ENCODE data around the gene RNU4-1.
A peak's percentile ranks its signal among the peaks of the same experiment; 100 is the strongest.
"Not testable (repeated sequence)": the region's sequence is repeated elsewhere in the genome, so short reads cannot be mapped to it uniquely, and the experiment has no call there.

The RNU4-1 gene

DNA sequence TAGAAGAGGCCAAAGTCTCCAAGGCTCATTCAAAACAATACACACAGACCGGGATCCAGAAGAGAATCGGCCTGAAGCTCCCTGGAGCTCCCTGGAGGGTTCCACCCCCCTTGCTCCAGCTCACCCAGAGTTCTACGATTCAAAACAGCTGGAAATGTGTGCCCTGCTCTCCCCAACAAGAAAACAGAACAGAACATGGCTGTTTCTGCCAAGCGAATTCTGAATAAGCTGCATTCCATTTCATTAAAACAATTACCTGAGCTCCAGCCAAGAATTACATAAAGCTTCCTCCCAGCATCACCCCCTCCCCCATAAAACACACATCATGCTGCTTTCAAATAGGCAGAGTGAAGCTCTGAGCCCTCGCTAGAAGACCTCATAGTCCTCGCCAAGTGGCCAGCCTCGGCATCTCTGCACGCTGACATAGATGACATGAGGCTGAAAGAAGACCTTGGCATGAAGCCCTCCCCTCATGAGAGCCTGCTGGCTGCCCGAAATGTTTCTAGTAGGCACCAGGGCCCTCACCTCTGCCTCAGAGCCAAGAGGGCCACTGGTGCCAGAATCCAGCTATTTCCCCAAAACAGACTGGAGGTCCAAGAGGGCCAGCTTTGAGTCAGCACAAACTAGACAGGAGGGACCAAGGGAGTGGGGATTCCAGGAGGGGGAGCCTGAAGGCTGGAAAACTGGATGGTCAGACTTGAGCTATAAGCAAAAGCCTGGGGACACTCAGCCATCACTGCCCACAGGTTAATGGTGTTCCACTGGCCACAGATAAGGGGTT is 35.8 kb downstream of the RNU4-1 start:
- DNase-seq, result no peak

DNA sequence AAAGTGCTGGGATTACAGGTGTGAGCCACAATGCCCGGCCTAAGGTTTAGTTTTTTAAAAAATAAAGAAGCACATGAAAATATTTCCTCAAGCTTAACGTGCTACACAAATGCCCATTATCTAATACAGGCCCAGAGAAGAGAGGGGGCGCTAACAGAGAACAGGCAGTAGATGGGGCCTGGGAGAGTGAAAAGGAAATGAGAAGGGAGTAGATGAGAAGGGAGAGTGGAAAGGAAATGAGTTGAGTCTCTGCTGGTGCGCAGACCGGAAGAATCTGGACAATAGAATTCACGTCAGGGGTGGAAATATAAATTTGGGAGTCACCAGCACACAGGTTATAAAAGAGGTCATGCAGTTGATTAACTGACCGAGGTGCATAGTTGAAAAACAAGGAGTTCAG is 38.2 kb downstream of the RNU4-1 start:
- DNase-seq, result no peak

- not testable (repeated sequence) for DNase-seq
Measured at GRCh38 chr12:120253313-120253712, 39.7 kb downstream of the RNU4-1 start.

DNA sequence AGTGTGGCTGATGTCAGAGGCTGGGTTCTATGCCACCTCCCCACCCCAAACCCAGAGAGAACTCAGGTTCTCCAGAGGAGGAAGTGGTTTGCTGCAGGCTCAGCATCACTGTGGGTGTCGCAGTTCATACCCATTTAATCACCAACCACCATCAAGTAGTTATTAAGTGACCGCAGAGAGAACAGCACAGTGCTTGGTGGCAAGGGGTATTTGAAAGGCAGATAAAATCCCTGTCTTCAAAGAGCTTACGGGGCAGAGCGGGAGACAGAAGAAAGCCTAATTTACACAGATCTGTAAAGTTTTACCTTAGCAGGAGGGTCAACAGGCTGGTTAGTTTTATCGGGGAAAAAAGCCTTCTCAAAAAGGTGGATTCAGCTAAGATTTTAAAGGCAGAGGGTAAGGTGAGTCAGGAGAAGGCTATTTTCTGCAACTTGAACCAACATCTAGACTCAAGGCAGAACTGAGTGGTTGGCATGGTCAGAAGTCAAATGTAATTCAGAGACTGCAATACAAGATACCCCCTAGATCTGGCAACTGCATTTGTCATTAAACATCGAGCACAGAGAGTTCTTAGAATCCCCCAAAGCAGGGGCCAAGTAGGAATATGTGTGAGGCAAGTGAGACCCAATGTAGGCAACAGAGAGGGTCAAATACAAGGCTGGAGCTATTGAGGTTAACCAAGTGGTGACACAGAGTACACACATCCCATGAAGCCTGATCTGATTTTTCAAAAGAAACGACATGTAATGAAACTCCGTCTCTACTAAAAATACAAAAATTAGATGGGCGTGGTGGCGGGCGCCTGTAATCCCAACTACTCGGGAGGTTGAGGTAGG is 40.7 kb downstream of the RNU4-1 start:
- DNase-seq, result peak; percentile 65

DNA sequence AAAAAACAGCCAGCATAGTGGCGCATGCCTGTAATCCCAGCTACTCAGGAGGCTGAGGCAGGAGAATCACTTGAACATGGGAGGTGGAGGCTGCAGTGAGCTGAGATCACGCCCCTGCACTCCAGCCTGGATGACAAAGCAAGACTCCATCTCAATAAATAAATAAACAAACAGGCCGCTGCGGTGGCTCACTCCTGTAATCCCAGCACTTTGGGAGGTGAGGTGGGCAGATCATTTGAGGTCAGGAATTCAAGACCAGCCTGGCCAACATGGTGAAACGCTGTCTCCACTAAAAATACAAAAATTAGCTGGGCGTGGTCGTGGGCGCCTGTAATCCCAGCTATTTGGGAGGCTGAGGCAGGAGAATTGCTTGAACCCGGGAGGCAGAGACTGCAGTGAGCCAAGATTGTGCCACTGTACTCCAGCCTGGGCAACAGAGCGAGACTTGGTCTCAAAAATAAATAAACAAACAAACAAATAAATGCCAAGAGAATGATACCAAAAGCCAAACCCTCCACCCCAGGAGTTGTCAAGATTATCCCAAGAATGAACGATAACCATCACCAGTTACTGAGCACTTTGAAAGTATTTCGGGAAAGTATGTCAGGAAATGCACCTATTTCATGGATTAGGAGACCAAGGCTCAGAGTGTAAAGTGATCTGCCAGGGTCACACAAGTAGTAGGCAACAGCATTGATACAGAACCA is 41.5 kb downstream of the RNU4-1 start:
- DNase-seq, result not testable (repeated sequence)

DNA sequence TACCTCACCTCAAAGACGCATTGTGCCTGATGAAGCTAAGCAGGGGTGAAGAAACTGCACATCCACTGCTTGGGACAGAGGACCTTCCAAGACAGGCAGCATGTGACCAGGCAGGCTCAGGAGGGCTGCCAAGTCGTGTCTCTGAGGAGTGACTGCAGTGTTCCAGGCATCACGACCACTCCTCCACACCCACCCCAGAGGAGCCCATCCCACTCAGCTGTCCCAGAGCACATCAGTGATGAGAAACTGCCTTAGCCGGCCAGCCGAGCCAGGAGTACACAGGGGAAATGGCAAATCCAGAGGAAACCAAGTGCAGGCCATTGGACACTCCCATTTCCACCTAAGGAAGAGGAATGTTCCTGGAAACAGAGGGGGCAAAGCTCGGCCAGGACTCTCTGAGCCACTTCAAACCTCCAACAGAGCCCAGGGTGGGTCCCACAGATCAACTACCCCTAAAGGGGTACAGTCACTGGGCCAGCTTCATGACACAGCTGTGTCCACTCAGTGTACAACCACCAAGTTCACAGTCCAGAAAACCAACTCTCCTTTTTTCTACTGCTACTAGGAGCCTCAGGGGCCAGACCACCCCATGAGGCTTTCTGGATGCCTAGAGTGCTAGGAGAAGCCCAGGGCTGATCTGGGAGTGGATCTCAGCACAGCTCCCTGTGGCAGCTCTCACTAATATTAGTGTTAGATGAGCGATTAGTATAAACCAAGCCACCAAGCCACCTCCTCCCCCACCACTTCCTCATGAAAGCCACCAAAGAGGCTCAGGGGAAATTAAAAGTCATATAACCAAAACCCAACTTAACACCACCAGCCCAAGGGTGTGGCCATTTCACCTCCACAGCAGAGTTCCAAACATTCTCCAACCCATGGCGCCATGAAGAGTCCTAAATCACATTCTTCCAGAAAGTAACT is 42.9 kb downstream of the RNU4-1 start:
- no peak for DNase-seq

DNA sequence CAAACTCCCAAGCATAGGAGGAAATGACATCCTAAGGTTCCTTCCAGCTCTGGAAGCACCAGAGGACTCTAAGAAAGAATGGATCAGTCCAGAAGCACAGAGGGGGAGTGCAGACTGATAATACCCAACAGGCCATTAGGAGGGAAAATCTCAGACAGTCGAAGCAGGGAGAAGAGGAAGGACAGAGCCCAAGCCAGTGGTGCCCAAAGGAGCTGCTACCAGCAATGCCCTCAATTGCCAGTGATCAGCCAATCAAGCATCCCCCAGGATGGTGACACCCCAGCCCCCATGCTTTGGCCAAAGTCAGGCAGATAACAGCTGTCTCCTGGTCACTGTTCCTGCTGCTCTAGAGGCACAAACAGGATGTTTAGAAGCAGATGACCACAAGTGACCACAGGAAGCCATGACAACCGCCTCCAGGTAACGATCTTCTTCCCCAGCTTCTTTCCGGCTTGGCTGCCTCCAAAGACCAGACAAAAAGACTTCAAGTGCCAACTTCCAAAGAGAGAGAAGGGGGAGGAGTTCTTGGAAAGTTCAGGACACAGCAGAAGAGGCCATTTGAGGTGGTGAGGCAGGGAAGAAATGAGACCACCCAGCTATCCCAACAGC is 43.7 kb downstream of the RNU4-1 start:
- no peak for DNase-seq

DNA sequence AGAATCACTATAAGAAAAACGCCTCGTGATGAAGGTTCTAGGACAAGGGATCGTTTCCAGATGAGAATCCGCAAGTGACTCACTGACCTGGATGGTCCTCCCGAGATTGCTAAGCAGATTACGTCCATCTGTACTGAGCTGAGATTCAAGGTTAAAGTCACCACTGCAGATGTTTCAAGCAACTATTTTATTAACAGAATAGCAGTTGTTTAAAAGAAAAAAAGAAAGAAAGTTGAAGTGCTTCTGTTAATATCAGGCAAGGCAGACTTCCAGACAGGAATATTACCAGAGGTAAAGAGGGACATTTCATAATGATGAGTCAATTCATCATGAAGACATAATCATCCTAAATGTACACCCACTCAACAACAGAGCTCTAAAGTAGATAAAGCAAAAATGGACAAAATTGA is 45.4 kb downstream of the RNU4-1 start:
- no peak for DNase-seq

DNA sequence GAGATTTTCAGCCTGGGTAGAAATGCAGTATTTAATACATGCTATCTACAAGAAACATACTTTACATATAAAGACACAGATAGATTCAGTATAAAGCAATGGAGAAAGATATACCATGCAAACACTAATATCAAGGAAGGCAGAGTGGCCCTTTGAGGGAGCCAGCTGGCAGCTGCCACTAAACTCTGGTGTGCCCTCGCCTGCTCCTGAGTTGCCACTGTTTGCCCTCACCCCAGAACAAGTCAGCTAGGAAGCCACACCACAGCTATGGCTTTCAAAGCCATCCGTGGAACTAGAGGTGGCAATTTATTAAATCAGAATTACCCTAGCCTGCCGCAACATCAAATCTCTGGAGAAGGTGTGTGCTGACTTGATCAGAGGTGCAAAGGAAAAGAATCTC is 45.9 kb downstream of the RNU4-1 start:
- DNase-seq, result no peak

DNA sequence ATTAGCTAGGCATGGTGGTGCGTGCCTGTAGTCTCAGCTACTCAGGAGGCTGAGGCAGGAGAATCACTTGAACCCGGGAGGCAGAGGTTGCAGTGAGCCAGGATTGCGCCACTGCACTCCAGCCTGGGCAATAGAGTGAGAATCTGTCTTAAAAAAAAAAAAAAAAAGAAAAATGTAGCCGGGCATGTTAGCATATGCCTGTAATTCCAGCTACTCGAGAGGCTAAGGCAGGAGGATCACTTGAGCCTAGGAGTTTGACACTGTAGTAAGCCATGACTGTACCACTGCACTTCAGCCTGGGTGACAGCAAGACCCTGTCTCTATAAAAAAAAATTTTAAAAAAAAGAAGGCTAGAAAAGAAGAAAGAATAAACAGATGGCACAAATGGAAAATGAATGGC is 46.3 kb downstream of the RNU4-1 start:
- not testable (repeated sequence) for DNase-seq

Measured in activated naive CD4-positive, alpha-beta T cell treated with anti-CD3 and anti-CD28 coated beads, Interleukin-2, amount 50 U/mL, for 16 hours (primary cell).